ENCODE results near the gene RFTN1. TPM values are rescaled to one million over a fixed set of nuclear protein-coding genes. Genes with fewer than 3 reads are reported as not detected.

Gene RFTN1
- total and polyA plus RNA-seq, 2 of the 8 experiments (the other 6 are each of a cell fraction or from before 2014, with no cell fraction given), result 4.6 to 6.7 TPM

- TF ChIP-seq ATF2 (IDR thresholded peaks at IDR 0.05; ENCODE audit: low read length), result no peak
- TF ChIP-seq ATF3 (IDR thresholded peaks at IDR 0.05; ENCODE audit: insufficient read depth, low read depth, low read length), result no peak
- no peak for TF ChIP-seq TCF12 (IDR thresholded peaks at IDR 0.05; ENCODE audit: low read depth, low read length)
- no peak for TF ChIP-seq ZNF274 (IDR thresholded peaks at IDR 0.05; ENCODE audit: borderline replicate concordance, extremely low read depth, low read length)
- no peak for TF ChIP-seq NANOG (IDR thresholded peaks at IDR 0.05; ENCODE audit: insufficient read depth, low read depth, low read length, poor library complexity, severe bottlenecking)
- TF ChIP-seq KDM4A (IDR thresholded peaks at IDR 0.05; ENCODE audit: low read depth, low read length, severe bottlenecking), result no peak
Observed at GRCh38 chr3:16515885-16516420, 2.5 kb upstream of the RFTN1 start (continued).

Data from H1 (cell line).